LoVo (cell line): ENCODE results near the gene ABHD2.
"Not testable (repeated sequence)": the region's sequence is repeated elsewhere in the genome, so short reads cannot be mapped to it uniquely, and the experiment has no call there.

Experiments
- DNase-seq: peaks from one replicate; pipeline ENCODE4 v3.0.0-alpha.2; 2016; ENCODE audit warnings: low spot score

The ABHD2 gene

GRCh38 chr15:89227425-89227824 lies 139.2 kb downstream of the ABHD2 start:
- no peak for DNase-seq

GRCh38 chr15:89230277-89230676 lies 142.0 kb downstream of the ABHD2 start:
- DNase-seq = no peak

GRCh38 chr15:89231832-89232231 lies 143.6 kb downstream of the ABHD2 start:
- DNase-seq = no peak

- DNase-seq = not testable (repeated sequence)
Measured at GRCh38 chr15:89239883-89240810, 151.9 kb downstream of the ABHD2 start.

- DNase-seq = no peak
Measured at GRCh38 chr15:89243046-89243690, 154.9 kb downstream of the ABHD2 start.

- peak; percentile 99 for DNase-seq
Measured at GRCh38 chr15:89243691-89244573, 155.7 kb downstream of the ABHD2 start, which contains the start of gene FANCI. Gene FANCI (plus strand): TSS chr15:89243979. CDS start chr15:89247648, 3,669 bp downstream.

- no peak for DNase-seq
Measured at GRCh38 chr15:89244574-89244903, 156.3 kb downstream of the ABHD2 start.

GRCh38 chr15:89247446-89247845 lies 159.2 kb downstream of the ABHD2 start:
- no peak for DNase-seq

GRCh38 chr15:89248584-89248983 lies 160.3 kb downstream of the ABHD2 start:
- DNase-seq = no peak

GRCh38 chr15:89250142-89250541 lies 161.9 kb downstream of the ABHD2 start:
- not testable (repeated sequence) for DNase-seq
